Measurements from ENCODE around the gene TSHZ2.

Gene TSHZ2

GRCh38 chr20:53352727-53353440 is 380.7 kb downstream of the TSHZ2 start:
- TF ChIP-seq CTCF (IDR thresholded peaks at IDR 0.05): no peak

GRCh38 chr20:53354314-53354713 is 382.2 kb downstream of the TSHZ2 start:
- TF ChIP-seq CTCF (IDR thresholded peaks at IDR 0.05): no peak

GRCh38 chr20:53355790-53356189 is 383.6 kb downstream of the TSHZ2 start:
- TF ChIP-seq CTCF (IDR thresholded peaks at IDR 0.05): no peak

GRCh38 chr20:53359425-53359824 is 387.3 kb downstream of the TSHZ2 start:
- no peak for TF ChIP-seq CTCF (IDR thresholded peaks at IDR 0.05)

DNA sequence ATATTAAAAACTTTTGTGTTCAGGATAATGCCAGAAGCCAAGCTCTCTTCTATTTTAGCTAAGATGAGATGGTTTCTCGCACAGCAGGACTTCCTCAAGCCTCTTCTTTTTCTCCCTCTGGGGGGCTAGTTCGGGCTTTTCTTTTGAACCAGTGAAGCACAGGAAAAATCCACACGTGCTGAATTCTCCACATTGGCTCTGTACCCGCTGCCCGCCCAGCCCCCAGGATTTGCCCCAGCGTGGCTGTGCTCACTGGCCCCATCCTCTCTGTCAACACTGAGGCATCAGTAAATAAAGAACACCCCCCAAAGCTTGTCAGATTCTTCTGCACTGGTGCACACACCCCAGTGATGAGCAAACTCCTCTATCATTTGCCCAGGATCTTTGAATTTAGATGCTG is 388.7 kb downstream of the TSHZ2 start:
- no peak for TF ChIP-seq CTCF (IDR thresholded peaks at IDR 0.05)

GRCh38 chr20:53362736-53363135 is 390.6 kb downstream of the TSHZ2 start:
- no peak for TF ChIP-seq CTCF (IDR thresholded peaks at IDR 0.05)

GRCh38 chr20:53364646-53365045 is 392.5 kb downstream of the TSHZ2 start:
- TF ChIP-seq CTCF (IDR thresholded peaks at IDR 0.05): no peak

DNA sequence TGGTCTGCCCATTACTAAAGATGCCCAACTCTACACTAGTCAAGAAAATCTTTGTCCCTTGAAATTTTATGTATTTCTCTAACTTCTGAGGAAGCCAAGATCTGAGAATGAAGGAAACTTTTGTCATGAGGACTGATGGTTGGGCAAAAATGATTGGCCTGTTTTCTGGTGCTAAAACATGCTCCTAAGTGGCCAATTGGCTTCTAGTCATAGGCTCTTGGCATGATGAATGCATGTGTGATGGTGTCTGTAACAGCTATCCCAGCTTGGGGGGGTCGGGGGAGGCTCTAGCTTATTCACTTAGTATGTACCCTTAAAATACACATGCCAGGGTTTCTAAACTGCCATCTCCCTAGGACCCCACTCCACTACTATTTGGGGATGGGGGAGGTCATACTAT is 392.9 kb downstream of the TSHZ2 start:
- TF ChIP-seq CTCF (IDR thresholded peaks at IDR 0.05): no peak
